ENCODE measurements around the gene SDR9C7.
"Not testable (repeated sequence)": the region's sequence is repeated elsewhere in the genome, so short reads cannot be mapped to it uniquely, and the experiment has no call there.

SDR9C7 gene

DNA sequence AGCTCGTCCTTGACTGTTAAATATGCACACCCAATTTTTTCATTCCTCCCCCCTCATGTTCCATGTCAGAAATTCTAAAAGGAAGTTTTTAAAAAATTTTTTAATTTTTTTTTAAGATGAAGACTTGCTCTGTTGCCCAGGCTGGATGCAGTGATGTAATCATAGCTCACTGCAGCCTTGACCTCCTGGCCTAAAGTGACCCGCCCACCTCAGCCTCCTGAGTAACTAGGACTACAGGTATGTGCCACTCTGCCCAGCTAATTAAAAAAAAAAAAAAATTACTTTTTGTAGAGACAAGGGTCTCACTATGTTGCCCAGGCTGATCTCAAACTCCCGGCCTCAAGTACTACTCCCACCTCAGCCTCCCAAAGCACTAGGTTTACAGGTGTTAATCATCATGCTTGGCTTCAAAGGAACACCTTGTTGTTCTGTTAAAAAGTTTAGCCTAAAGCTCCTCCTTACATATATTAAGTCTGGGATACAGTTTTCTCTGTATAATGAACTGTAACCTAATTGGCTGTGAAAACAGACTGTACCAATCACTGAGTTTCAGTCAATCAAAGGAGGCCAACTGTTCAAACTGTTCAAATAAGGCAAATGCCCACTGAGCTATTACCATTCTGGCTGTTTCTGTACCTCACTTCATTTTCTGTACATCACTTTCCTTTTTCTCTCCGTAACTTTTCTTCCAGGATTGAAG is 17.8 kb downstream of the SDR9C7 start:
- DNase-seq (ENCODE audit: low read depth) = no peak

DNA sequence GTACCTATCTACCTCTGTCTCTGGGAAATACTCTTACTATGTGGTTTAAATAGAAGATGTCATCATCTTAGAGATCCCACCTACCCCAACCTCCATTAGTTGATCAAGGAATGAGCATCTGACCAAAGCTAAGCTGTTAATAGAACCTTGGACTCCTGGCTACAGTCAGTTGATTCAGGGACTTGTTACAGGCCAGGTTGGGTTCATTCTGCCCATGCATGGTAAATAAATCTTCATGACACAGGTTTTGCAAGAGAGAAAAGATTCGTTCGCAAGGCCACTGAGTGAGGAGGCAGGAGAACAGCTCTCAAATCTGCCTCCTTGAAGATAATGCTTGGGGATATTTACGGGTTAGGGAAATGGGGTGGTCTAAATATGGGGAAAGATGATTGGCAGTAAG is 19.5 kb downstream of the SDR9C7 start:
- no peak for DNase-seq (ENCODE audit: low read depth)

DNA sequence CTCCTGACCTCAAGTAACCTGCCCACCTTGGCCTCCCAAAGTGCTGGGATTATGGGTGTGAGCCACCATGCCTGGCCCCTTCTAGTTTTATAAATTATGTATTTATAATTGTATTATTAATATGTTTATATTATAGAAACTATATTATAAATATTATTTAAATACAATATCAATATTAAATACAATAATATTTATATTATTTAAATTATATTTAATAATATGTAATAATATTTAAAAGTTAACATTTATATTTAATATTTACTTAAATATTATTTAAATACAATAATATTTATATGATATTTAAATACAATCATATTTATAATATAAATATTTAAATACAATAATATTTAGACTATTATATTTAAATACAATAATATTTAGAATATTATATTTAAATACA is 20.0 kb downstream of the SDR9C7 start:
- DNase-seq (ENCODE audit: low read depth) = no peak

DNA sequence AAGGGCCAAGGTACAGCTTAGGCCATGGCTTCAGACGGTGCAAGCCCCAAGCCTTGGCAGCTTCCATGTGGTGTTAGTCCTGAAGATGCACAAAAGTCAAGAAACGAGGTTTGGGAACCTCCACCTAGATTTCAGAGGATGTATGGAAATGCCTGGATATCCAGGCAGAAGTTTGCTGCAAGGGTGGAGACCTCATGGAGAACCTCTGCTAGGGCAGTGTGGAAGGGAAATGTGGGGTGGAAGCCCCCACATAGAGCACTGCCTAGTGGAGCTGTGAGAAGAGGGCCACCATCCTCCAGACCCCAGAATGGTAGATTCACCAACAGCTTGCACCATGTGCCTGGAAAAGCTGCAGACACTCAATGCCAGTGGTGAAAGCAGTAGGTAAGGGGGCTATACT is 24.8 kb downstream of the SDR9C7 start:
- not testable (repeated sequence) for DNase-seq (ENCODE audit: low read depth)

DNA sequence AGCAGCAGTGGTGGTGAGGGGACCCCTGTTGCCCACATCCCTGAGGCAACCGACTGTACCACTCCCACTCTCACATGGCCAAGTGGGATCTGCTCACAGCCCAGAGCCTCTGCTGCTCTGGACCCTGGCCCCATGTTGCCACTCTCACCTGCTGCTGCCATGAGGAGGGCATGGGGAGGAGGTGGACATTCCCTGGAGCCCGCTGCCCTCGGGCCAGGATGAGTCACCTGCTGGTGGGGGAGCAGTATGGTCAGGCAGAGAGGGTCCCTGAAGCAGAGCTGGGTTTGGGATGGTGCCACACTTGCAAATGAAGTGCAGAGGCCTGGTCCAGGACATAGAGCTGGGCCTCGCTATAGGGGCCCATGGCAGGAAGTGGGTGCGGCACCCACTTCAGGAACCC is 26.1 kb downstream of the SDR9C7 start:
- no peak for DNase-seq (ENCODE audit: low read depth)

DNA sequence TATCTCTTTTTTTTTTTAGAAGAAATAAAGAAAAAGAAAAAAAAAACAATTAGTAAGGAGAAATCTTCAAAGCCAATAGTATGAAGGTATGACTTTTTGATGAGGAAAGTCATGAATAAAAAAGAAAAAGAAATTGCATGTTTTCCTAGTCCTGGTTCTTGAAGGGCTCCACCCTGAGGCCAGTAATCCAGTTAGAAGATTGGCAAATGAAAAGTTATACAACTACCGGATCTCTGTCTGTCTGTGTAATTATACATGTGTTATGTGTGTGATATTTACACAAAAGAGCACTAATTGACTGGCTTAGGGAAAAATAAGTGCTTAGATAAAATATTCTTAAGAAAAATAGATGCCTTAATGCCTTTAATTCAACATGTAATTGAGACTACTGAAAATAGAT is 28.4 kb downstream of the SDR9C7 start:
- DNase-seq (ENCODE audit: low read depth) = no peak

GRCh38 chr12:56903374-56903773 is 30.8 kb downstream of the SDR9C7 start:
- DNase-seq (ENCODE audit: low read depth) = no peak

DNA sequence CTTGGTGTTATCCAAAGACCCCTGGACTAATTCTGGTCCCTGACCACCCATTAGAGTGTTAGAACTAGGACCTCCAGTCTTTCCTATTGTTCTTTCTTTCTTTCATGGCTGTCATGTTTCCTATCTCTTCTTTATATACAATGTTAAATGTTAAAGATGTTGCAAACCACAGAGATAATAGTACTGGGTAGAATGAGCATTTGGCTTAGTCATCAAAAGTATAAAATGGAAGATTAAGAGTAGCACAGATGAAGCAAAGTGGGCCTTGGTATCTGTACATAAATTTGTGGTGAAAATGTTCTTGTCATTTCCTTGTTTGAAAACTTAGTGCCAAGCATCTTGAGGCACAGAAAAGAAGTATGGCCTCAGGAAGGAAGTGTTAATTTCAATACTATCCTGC is 32.9 kb downstream of the SDR9C7 start:
- DNase-seq (ENCODE audit: low read depth) = not testable (repeated sequence)

DNA sequence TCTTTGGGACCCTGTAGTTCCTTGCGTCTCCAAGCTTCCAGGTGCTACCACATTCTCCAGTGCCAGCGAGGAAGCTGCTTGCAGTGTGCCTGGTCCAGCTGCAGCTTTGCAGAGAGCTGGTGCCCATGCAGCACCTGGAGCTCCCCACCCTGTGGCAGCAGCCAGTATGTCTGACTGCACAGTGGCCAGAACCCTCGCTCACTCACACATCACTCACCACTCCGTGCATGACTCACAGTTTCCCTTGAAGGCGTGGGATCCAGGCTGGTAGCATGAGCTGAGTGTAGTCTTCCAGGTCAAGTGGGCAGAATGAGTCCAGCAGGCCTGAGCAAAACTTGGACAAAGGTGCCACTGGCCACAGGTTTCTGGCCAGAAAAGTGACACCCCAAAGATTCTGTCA is 33.6 kb downstream of the SDR9C7 start:
- no peak for DNase-seq (ENCODE audit: low read depth)

DNA sequence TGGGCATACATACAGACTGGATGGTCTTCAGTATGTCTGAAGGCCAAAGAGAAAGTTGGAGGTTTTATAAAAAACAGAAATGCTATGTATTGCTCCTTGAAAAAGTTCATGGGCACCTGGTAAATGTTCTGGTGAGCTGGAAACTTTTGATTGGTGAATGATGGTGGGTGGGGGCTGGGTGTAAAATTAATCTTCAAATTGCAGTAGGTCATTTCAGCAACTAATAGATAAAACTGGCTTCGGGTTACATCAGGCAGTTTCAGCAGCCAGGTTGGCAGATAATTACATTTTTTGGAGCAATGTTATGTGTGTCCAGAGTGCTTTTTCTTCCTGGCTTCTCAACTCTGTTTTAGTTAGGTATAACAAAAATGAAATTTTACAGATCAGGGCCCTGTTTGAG is 35.3 kb downstream of the SDR9C7 start:
- no peak for DNase-seq (ENCODE audit: low read depth)

GRCh38 chr12:56897844-56898361 is 36.3 kb downstream of the SDR9C7 start:
- no peak for DNase-seq (ENCODE audit: low read depth)

DNA sequence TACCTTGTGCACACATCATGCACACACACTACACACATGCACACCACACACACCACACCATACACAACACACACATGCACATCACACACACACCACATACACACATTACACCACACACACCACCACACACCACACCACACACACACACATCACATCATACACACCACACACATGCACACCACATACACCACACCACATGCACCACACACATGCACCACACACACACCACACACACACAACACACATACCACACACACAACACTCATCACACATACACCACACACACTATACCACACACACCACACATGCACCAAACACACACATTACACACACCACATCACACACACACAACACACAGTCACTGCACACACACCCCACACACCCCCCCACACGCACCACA is 38.1 kb downstream of the SDR9C7 start:
- no peak for DNase-seq (ENCODE audit: low read depth)

GRCh38 chr12:56894698-56895368 is 39.4 kb downstream of the SDR9C7 start:
- DNase-seq (ENCODE audit: low read depth) = no peak

DNA sequence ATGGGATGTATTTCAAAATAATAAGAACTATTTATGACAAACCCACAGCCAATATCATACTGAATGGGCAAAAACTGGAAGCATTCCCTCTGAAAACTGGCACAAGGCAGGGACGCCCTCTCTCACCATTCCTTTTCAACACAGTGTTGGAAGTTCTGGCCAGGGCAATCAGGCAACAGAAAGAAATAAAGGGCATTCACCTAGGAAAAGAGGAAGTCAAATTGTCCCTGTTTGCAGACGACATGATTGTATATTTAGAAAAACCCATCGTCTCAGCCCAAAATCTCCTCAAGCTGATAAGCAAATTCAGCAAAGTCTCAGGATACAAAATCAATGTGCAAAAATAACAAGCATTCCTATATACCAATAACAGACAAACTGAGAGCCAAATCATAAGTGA is 42.3 kb downstream of the SDR9C7 start:
- not testable (repeated sequence) for DNase-seq (ENCODE audit: low read depth)

GRCh38 chr12:56886319-56886718 is 47.9 kb downstream of the SDR9C7 start:
- DNase-seq (ENCODE audit: low read depth) = no peak

- no peak for DNase-seq (ENCODE audit: low read depth)
Observed at GRCh38 chr12:56885316-56885715, 48.9 kb downstream of the SDR9C7 start.

GRCh38 chr12:56884421-56884820 is 49.8 kb downstream of the SDR9C7 start:
- no peak for DNase-seq (ENCODE audit: low read depth)

GRCh38 chr12:56882407-56882806 is 51.8 kb downstream of the SDR9C7 start:
- not testable (repeated sequence) for DNase-seq (ENCODE audit: low read depth)

- DNase-seq (ENCODE audit: low read depth) = no peak
Observed at GRCh38 chr12:56880125-56880992, 53.8 kb downstream of the SDR9C7 start.

DNA sequence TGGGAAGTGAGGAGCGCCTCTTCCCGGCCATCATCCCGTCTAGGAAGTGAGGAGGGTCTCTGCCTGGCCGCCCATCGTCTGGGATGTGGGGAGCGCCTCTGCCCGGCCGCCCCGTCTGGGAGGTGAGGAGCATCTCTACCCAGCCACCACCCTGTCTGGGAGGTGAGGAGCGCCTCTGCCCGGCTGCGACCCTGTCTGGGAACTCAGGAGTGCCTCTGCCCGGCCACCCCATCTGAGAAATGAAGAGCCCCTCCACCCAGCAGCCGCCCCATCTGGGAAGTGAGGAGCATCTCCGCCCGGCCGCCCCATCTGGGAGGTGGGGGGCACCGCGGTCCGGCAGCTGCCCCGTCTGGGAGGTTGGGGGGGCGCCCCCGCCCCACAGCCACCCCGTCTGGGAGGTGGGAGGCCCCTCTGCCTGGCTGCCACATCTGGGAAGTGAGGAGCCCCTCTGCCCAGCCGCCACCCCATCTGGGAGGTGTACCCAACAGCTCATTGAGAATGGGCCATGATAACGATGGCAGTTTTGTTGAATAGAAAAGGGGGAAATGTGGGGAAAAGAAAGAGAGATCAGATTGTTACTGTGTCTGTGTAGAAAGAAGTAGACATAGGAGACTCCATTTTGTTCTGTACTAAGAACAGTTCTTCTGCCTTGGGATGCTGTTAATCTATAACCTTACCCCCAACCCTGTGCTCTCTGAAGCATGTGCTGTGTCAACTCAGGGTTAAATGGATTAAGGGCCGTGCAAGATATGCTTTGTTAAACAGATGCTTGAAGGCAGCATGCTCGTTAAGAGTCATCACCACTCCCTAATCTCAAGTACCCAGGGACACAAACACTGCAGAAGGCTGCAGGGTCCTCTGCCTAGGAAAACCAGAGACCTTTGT is 54.7 kb downstream of the SDR9C7 start:
- DNase-seq (ENCODE audit: low read depth) = not testable (repeated sequence)

- no peak for DNase-seq (ENCODE audit: low read depth)
Observed at GRCh38 chr12:56878010-56878339, 56.2 kb downstream of the SDR9C7 start.
